Retinal pigment epithelial cell (primary cell): ENCODE data around the gene UQCC3.
A peak's percentile ranks its signal among the peaks of the same experiment; 100 is the strongest.

Experiments used
- DNase-seq: peaks from one replicate; pipeline ENCODE4 v3.0.0-alpha.2; 2010; ENCODE audit warnings: low read depth
- H3K4me3 ChIP-seq: 2 replicates; pipeline ENCODE4 v1.5.1; 2011; ENCODE audit warnings: mild to moderate bottlenecking, low read length, control low read depth, moderate library complexity
- CTCF ChIP-seq: conservative IDR thresholded peaks from 2 replicates; pipeline ENCODE4 v1.5.1; 2011; ENCODE audit warnings: low read depth, low read length, control low read depth, inconsistent platforms

Gene UQCC3, protein sequence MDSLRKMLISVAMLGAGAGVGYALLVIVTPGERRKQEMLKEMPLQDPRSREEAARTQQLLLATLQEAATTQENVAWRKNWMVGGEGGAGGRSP

DNA sequence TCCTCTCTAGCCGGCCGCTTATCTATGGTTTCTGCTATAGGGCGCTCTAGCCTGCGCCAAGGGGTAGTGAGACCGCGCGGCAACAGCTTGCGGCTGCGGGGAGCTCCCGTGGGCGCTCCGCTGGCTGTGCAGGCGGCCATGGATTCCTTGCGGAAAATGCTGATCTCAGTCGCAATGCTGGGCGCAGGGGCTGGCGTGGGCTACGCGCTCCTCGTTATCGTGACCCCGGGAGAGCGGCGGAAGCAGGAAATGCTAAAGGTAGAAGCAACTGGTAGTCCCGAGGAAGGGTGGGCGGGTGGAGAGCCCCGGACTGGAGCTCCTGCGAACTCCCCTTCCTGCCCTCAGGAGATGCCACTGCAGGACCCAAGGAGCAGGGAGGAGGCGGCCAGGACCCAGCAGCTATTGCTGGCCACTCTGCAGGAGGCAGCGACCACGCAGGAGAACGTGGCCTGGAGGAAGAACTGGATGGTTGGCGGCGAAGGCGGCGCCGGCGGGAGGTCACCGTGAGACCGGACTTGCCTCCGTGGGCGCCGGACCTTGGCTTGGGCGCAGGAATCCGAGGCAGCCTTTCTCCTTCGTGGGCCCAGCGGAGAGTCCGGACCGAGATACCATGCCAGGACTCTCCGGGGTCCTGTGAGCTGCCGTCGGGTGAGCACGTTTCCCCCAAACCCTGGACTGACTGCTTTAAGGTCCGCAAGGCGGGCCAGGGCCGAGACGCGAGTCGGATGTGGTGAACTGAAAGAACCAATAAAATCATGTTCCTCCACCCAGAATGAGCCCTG is at the start of gene UQCC3, which contains the start of gene LBHD1:
Gene UQCC3 (plus strand): TSS at position 66 of the 782 bp plus-strand sequence. CDS start 73 bp downstream, at position 139.
Gene LBHD1 (minus strand): TSS at position 660 of the 782 bp plus-strand sequence. CDS start 2,236 bp downstream, outside the sequence.
- DNase-seq, result peak; percentile 61
- TF ChIP-seq CTCF, result no peak
- peak within 1 kb of the TSS; percentile 85 for H3K4me3 ChIP-seq

GRCh38 chr11:62622476-62623089 is 48.9 kb upstream of the UQCC3 start:
- TF ChIP-seq CTCF, result no peak
- peak overlapping the region; percentile 31 for H3K4me3 ChIP-seq
- no peak for DNase-seq

DNA sequence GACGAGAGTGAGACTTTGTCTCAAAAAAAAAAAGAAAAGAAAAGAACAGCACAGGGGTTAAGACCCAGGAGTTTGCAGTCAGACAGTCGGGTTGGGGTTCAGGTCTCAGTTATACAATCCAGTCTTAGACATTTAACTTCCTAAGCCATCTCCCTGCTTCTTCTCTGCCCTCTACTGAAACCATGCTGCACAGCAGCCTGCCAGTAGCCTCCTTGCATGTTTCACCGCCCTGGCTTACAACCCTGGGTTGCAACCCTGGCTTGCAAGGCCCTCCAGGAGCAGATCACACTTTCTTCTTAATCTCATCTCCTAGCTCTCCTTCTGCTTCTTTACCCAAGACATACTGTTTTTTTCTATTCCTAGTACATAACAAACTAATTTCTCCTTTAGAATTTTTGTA is 43.8 kb upstream of the UQCC3 start:
- no peak for DNase-seq
- no peak for TF ChIP-seq CTCF
- no peak overlapping the region for H3K4me3 ChIP-seq

DNA sequence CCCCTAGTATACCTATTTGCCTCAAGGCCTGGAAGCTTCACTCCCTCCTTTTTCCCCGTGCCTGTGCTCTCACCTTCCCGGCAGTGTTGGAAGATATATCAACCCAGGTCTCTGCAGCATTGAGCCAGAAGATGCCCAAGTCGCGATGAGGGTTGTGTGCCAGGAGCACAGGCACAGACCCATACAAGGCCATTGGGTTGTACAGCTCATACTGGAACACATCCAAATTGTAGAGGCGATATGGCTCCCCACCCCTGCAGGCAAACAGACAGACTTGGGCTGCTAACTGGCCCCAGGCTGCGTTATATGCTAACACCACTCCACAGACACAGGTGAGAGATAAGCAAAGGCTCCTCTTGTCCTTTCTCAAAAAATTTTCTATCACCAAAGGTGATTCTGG is 39.0 kb upstream of the UQCC3 start:
- no peak overlapping the region for H3K4me3 ChIP-seq
- no peak for TF ChIP-seq CTCF
- DNase-seq, result no peak

DNA sequence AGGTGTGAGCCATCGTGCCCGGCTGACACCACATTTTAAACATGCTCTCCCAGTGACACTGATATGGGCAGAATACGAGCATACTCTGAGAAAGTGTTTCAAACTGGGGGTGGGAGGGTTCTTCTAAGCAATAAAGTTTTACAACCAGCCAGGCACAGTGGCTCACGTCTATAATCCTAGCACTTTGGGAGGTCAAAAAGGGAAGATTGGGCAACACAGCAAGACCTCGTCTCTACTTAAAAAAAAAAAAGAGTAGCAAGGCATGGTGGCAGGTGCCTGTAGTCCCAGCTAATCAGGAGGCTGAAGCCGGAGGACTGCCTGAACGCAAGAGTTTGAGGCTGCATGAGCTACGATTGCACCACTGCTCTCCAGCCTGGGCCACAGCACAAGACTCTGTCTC is 27.3 kb upstream of the UQCC3 start:
- no peak overlapping the region for H3K4me3 ChIP-seq
- DNase-seq, result no peak
- no peak for TF ChIP-seq CTCF

GRCh38 chr11:62645671-62645945 is 25.9 kb upstream of the UQCC3 start:
- no peak for TF ChIP-seq CTCF
- peak overlapping the region; percentile 93 for H3K4me3 ChIP-seq
- DNase-seq, result no peak
